Suprapubic skin (tissue), 3 donors: ENCODE data around the gene CCNQ.

Source experiments
- POLR2A ChIP-seq, 2 donors: fragments of 450-650 bp; IDR thresholded peaks; one replicate each; pipeline ENCODE4 v1.6.1; 2017; ENCODE audit warnings: antibody characterized with exemption in 2 of 2, mild to moderate bottlenecking in 2 of 2, moderate library complexity in 2 of 2
- TF ChIP-seq, protein P1 (sequence below), 2 donors: fragments of 200-600 bp in 1 of 2; fragments of 450-650 bp in 1 of 2; sonication (generic) in 1 of 2; IDR thresholded peaks; one replicate each; pipeline ENCODE4 v1.5.1; 2016 to 2019; ENCODE audit warnings: antibody characterized with exemption in 2 of 2, mild to moderate bottlenecking in 1 of 2, moderate library complexity in 1 of 2

DNA sequence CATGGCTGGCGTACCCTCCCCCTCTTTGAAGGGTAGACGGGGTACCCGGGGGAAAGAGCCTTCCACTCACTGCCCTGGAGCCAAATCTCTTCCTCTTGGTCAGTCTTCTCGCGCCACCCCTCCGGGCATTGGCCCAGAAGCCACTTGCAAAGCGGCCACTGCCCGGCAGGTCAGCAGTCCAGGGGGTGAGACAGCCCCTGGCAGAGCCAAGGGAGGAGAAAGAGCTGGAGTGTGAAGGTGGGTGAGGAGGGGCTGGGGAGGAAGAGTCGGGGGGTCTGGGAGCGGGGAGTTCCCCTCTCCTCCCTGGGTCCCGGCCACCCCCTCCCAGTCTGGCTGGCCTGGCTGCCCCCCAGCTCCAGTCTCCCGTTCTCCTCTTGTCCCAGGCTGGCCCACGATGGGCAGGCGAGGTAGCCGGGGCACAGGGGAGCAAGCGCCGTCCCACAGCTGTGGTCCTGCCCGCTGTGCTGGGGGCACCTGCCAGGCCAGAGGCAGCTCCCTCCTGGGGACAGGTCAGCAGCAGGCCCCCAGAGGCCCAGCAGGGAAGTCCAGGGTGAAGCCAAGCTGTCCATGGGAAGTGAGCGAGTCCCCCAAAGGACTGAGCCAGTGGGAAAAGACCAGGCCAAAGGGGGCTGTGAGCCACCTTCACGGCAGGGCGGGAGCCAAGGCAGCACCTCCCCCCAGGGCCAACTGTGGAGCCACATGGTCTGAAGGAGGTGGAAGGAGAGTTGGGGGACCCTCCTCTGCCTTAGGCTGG lies 26.5 kb upstream of the CCNQ start:
- TF ChIP-seq, protein P1, sequence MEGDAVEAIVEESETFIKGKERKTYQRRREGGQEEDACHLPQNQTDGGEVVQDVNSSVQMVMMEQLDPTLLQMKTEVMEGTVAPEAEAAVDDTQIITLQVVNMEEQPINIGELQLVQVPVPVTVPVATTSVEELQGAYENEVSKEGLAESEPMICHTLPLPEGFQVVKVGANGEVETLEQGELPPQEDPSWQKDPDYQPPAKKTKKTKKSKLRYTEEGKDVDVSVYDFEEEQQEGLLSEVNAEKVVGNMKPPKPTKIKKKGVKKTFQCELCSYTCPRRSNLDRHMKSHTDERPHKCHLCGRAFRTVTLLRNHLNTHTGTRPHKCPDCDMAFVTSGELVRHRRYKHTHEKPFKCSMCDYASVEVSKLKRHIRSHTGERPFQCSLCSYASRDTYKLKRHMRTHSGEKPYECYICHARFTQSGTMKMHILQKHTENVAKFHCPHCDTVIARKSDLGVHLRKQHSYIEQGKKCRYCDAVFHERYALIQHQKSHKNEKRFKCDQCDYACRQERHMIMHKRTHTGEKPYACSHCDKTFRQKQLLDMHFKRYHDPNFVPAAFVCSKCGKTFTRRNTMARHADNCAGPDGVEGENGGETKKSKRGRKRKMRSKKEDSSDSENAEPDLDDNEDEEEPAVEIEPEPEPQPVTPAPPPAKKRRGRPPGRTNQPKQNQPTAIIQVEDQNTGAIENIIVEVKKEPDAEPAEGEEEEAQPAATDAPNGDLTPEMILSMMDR (IDR thresholded peaks at IDR 0.05) = no peak
- no peak for TF ChIP-seq POLR2A (IDR thresholded peaks at IDR 0.05)
